ENCODE results near the gene IL3. TPM values are rescaled to one million over a fixed set of nuclear protein-coding genes. Genes with fewer than 3 reads are reported as not detected.

IL3 gene, protein sequence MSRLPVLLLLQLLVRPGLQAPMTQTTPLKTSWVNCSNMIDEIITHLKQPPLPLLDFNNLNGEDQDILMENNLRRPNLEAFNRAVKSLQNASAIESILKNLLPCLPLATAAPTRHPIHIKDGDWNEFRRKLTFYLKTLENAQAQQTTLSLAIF
- not detected for total RNA-seq

DNA sequence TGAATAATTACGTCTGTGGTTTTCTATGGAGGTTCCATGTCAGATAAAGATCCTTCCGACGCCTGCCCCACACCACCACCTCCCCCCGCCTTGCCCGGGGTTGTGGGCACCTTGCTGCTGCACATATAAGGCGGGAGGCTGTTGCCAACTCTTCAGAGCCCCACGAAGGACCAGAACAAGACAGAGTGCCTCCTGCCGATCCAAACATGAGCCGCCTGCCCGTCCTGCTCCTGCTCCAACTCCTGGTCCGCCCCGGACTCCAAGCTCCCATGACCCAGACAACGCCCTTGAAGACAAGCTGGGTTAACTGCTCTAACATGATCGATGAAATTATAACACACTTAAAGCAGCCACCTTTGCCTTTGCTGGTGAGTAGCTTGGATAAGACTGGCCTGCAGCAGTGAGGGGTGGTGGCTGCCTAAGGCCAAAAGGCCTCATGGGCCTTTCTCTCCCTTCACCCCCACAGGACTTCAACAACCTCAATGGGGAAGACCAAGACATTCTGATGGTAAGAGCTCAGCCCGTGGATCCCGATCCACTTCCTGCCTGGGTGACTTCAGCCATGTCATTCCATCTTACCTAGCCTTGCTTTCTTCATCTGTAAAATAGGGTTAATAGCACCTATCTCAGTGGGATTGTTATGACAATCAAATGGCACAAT, at the start of gene IL3:
IL3 (plus strand) TSS at position 155 of the 661 bp plus-strand sequence; CDS start at position 207, 52 bp downstream.

DNA sequence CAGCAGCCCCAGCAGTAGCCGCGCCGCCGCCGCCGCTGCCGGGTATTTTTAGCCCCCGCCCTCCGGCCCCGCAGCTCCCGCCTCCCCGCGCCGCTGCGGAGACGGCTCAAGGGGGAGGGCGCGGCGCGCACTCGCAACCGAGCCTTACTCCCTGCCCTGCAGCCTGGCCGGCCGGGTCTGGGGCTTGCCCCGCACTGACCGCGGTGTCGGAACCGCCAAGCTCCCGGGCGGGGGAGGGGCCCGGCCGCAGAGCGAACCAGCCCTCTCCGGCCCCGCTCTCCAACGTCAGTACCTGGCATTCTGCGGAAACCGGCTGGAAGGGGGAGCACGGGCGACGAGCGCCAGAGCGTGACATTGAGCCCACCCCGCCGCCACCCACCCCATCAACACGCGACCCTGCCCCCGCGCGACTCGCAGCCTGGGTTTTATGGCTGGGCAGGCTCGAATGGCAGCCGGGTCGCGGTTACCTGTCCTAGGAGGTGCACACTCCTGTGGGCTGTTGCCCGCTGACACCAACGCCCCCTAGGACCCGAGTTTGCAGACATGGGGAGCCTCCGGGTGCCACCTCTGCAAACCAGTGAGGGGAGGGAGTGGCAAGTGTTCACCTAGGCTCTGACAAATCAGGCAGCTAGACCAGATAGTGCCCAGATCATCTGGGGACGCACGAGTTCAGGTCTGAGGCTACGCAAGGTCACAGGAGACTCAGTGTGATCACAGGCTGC, 48.7 kb upstream of the IL3 start, which contains the start of gene ACSL6:
ACSL6 (minus strand) TSS at position 37 of the 722 bp plus-strand sequence. CDS start 105 bp downstream, outside the sequence.

DNA sequence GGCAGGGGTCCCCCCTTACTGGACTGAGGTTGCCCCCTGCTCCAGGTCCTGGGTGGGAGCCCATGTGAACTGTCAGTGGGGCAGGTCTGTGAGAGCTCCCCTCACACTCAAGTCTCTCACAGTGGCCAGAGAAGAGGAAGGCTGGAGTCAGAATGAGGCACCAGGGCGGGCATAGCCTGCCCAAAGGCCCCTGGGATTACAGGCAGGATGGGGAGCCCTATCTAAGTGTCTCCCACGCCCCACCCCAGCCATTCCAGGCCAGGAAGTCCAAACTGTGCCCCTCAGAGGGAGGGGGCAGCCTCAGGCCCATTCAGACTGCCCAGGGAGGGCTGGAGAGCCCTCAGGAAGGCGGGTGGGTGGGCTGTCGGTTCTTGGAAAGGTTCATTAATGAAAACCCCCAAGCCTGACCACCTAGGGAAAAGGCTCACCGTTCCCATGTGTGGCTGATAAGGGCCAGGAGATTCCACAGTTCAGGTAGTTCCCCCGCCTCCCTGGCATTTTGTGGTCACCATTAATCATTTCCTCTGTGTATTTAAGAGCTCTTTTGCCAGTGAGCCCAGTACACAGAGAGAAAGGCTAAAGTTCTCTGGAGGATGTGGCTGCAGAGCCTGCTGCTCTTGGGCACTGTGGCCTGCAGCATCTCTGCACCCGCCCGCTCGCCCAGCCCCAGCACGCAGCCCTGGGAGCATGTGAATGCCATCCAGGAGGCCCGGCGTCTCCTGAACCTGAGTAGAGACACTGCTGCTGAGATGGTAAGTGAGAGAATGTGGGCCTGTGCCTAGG, 13.0 kb downstream of the IL3 start, which contains the start of gene CSF2:
CSF2 (plus strand) TSS at position 559 of the 783 bp plus-strand sequence; CDS start at position 594, 35 bp downstream.

Other genes with a start within 250 kb of the IL3 start
- 1 to 10 TPM; 1.2 to 1.5 TPM for gene MEIKIN, start 115.0 kb upstream of the IL3 start, total RNA-seq
- 10 to 100 TPM; 30.8 TPM for gene ACSL6, start 49.0 kb upstream of the IL3 start, total RNA-seq
- gene CSF2, start 13.1 kb downstream of the IL3 start, total RNA-seq = 1 to 10 TPM; 2.9 to 4.3 TPM
- gene P4HA2, start 167.2 kb downstream of the IL3 start, total RNA-seq = 1 to 10 TPM; 3.4 to 4.0 TPM
- gene PDLIM4, start 197.0 kb downstream of the IL3 start, total RNA-seq = not detected
- not detected for gene SLC22A4, start 233.7 kb downstream of the IL3 start, total RNA-seq